Measurements from ENCODE around the gene LHX5.

DNA sequence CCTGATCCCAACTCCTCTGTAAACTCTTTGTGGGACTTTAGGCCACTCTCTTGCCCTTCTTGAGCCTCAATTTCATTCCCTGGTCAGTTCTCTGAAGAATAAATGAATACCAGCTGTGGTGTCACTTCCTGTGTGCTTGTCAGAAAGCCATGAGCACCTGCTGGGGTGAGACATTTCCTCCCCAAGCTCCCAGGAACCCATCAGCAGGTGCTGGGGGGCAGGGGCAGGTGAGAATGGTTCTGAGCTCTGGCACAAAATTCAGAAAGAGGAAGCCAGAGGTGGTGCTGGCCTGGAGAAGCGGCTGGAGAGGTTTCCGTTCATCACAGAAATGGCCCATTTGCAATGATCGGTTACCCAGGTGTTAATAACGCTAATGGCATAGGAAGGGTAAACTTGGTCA, 14.9 kb downstream of the LHX5 start:
- no peak for TF ChIP-seq EZH2 (IDR thresholded peaks at IDR 0.05; ENCODE audit: borderline replicate concordance, low read length)
- TF ChIP-seq, protein P1, sequence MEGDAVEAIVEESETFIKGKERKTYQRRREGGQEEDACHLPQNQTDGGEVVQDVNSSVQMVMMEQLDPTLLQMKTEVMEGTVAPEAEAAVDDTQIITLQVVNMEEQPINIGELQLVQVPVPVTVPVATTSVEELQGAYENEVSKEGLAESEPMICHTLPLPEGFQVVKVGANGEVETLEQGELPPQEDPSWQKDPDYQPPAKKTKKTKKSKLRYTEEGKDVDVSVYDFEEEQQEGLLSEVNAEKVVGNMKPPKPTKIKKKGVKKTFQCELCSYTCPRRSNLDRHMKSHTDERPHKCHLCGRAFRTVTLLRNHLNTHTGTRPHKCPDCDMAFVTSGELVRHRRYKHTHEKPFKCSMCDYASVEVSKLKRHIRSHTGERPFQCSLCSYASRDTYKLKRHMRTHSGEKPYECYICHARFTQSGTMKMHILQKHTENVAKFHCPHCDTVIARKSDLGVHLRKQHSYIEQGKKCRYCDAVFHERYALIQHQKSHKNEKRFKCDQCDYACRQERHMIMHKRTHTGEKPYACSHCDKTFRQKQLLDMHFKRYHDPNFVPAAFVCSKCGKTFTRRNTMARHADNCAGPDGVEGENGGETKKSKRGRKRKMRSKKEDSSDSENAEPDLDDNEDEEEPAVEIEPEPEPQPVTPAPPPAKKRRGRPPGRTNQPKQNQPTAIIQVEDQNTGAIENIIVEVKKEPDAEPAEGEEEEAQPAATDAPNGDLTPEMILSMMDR (conservative IDR thresholded peaks at IDR 0.05 in 1 of 2, IDR thresholded peaks at IDR 0.05 in 1 of 2; ENCODE audit: extremely low read depth in 1 of 2, insufficient read depth in 1 of 2, low read depth in 1 of 2, low read length in 2 of 2): no peak
